Nephron (organoid): ENCODE data around the gene HMGCS1.

Experiments used
- H3K27ac Mint-ChIP-seq, 3 experiments: 2 replicates each; pipeline ENCODE4 v1.8.0; 2020; ENCODE audit warnings: mixed read lengths in 3 of 3, mild to moderate bottlenecking in 2 of 3, moderate library complexity in 1 of 3
- H3K27me3 Mint-ChIP-seq: 2 replicates; pipeline ENCODE4 v1.8.0; 2021; ENCODE audit warnings: low read depth, mild to moderate bottlenecking, moderate library complexity, mixed read lengths
- H3K36me3 Mint-ChIP-seq: 2 replicates; pipeline ENCODE4 v1.8.0; 2020; ENCODE audit warnings: low read depth, mixed read lengths
- H3K4me1 Mint-ChIP-seq: 2 replicates; pipeline ENCODE4 v1.8.0; 2020; ENCODE audit warnings: mixed read lengths
- H3K4me3 Mint-ChIP-seq, 3 experiments: 2 replicates each; pipeline ENCODE4 v1.8.0; 2020; ENCODE audit warnings: mild to moderate bottlenecking in 3 of 3, mixed read lengths in 3 of 3, moderate library complexity in 2 of 3
- H3K9me3 Mint-ChIP-seq: 2 replicates; pipeline ENCODE4 v1.8.0; 2020; ENCODE audit warnings: mixed read lengths
- CTCF ChIP-seq, 3 experiments: fragments of 200-600 bp; sonication (generic); IDR thresholded peaks; one replicate each; pipeline ENCODE4 v1.5.0; 2021; ENCODE audit warnings: antibody characterized with exemption in 3 of 3; ENCODE audit not compliant: unreplicated experiment in 3 of 3

The HMGCS1 gene

GRCh38 chr5:43315682-43316081 is 2.5 kb upstream of the HMGCS1 start:
- H3K4me1 Mint-ChIP-seq = peaks cover 36% of the 10 kb centered on the region
- no peaks in the 10 kb centered on the region for H3K9me3 Mint-ChIP-seq
- H3K36me3 Mint-ChIP-seq = no peaks in the 10 kb centered on the region
- H3K27ac Mint-ChIP-seq = peak overlapping the region in 1 of 3 experiments; percentile 40
- no peak overlapping the region for H3K4me3 Mint-ChIP-seq
- no peaks in the 10 kb centered on the region for H3K27me3 Mint-ChIP-seq
- no peak for TF ChIP-seq CTCF (IDR thresholded peaks at IDR 0.05; ENCODE audit: unreplicated experiment in 3 of 3)

- Mint-ChIP-seq H3K4me1 (peaks cover 40% of the 10 kb centered on the region), H3K27ac (peak overlapping the region in 1 of 3 experiments; percentile 93), H3K36me3 (no peaks in the 10 kb centered on the region), H3K4me3 (no peak overlapping the region), H3K27me3 (no peaks in the 10 kb centered on the region), H3K9me3 (no peaks in the 10 kb centered on the region)
- TF ChIP-seq CTCF (IDR thresholded peaks at IDR 0.05; ENCODE audit: unreplicated experiment in 3 of 3) = no peak
These were observed 2.1 kb upstream of the HMGCS1 start for GRCh38 chr5:43315263-43315662.

GRCh38 chr5:43314724-43315123 is 1.5 kb upstream of the HMGCS1 start:
- Mint-ChIP-seq H3K27me3 (no peaks in the 10 kb centered on the region), H3K4me3 (no peak overlapping the region), H3K27ac (peak overlapping the region; percentile 85 to 93 (median 92)), H3K9me3 (no peaks in the 10 kb centered on the region), H3K36me3 (peaks cover 3% of the 10 kb centered on the region), H3K4me1 (peaks cover 46% of the 10 kb centered on the region)
- no peak for TF ChIP-seq CTCF (IDR thresholded peaks at IDR 0.05; ENCODE audit: unreplicated experiment in 3 of 3)

- Mint-ChIP-seq H3K27me3 (no peaks in the 10 kb centered on the region), H3K4me1 (peaks cover 53% of the 10 kb centered on the region), H3K9me3 (no peaks in the 10 kb centered on the region), H3K4me3 (peak overlapping the region; percentile 94 to 99 (median 98)), H3K27ac (peak overlapping the region; percentile 85 to 93 (median 92)), H3K36me3 (peaks cover 3% of the 10 kb centered on the region)
- no peak for TF ChIP-seq CTCF (IDR thresholded peaks at IDR 0.05; ENCODE audit: unreplicated experiment in 3 of 3)
These were observed 744 bp upstream of the HMGCS1 start for GRCh38 chr5:43313854-43314457.

- Mint-ChIP-seq H3K9me3 (no peaks in the 10 kb centered on the region), H3K27me3 (no peaks in the 10 kb centered on the region), H3K4me3 (peak overlapping the region; percentile 94 to 99 (median 98)), H3K36me3 (peaks cover 3% of the 10 kb centered on the region), H3K4me1 (peaks cover 66% of the 10 kb centered on the region), H3K27ac (peak overlapping the region; percentile 85 to 93 (median 92))
- no peak for TF ChIP-seq CTCF (IDR thresholded peaks at IDR 0.05; ENCODE audit: unreplicated experiment in 3 of 3)
These were observed 545 bp downstream of the HMGCS1 start for GRCh38 chr5:43312699-43313034.

- Mint-ChIP-seq H3K36me3 (peaks cover 5% of the 10 kb centered on the region), H3K9me3 (no peaks in the 10 kb centered on the region), H3K4me1 (peaks cover 67% of the 10 kb centered on the region), H3K4me3 (peak overlapping the region; percentile 94 to 99 (median 98)), H3K27ac (peak overlapping the region; percentile 85 to 93 (median 92)), H3K27me3 (no peaks in the 10 kb centered on the region)
- no peak for TF ChIP-seq CTCF (IDR thresholded peaks at IDR 0.05; ENCODE audit: unreplicated experiment in 3 of 3)
These were observed 1.0 kb downstream of the HMGCS1 start for GRCh38 chr5:43312076-43312661.
